HG02870 (cell line): ENCODE measurements around the gene MAPK8.
"Not testable (repeated sequence)": the region's sequence is repeated elsewhere in the genome, so short reads cannot be mapped to it uniquely, and the experiment has no call there.

Experiments
- ATAC-seq: cut with Tn5 transposase; IDR thresholded peaks from one replicate; pipeline ENCODE4 v1.9.1; 2021; ENCODE audit warnings: mild to moderate bottlenecking, moderate library complexity; ENCODE audit not compliant: unreplicated experiment

Gene MAPK8

DNA sequence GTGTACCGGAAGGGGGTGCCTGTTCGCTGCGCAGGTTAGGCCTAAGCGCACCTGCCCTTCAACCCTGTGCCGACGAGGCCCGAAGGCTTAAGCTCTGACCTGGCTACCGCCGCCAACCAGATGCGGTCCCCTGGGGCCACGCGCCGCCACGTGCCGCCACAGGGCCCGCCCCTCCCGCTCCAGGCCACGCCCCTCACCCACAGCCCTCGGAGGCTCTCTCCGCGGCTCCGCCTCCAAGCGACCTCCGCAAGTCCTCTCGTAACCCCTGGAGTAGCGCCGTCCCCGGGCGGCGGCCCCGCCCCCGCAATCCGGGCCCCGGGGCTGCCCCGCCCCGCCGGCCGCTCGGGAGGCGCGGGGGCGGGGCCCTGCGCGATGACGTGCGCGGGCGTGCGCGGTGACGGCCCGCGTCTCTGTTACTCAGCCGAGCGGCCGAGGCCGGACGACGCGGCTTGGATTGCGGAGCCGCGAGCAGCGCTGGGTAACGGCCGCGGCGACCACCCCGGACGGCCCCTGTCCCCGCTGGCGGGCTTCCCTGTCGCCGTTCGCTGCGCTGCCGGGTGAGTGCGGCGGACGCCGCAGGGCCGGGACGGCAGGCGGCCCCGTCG is at the start of gene MAPK8:
Gene MAPK8, plus strand, starts transcription at position 413 of the 605 bp plus-strand sequence. CDS start 94,984 bp downstream, outside the sequence.
- peak; percentile 75 for ATAC-seq

- no peak for ATAC-seq
Observed at GRCh38 chr10:48257407-48257961, 49.0 kb upstream of the MAPK8 start.

GRCh38 chr10:48258105-48258504 is 48.4 kb upstream of the MAPK8 start:
- ATAC-seq: no peak

- peak; percentile 70 for ATAC-seq
Observed at GRCh38 chr10:48266528-48266927, 39.9 kb upstream of the MAPK8 start.

DNA sequence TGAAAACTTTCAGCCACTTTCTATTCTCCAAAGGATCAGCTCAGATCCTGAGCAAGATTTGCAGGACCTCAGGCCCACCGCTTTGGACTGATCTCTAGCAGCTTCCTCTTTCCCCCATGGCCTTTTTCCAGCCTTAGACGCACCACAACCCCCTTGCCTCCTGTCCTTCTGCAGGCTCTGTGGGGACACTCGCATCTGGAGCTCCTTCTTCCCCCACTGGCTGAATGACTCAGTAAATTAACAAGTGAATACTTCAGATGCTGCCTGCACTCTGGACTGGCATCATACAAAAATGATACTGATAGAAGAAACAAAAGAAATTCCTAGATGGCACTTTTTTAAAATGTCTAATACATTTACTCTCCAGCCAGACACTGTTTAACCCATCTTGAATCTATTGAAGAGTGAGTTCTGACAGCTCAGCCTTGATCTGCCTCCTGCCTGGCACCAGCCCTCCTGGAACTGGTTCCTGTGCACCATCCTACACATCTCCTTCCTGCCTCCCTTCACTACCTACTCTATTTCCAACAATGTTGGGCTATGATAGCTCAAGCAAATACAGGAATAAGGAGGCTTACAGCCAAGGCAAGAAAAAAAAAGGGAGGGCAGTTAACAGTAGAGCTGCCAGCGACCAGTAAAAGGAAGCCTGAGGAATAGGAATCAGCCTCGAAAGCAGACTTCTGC is 35.3 kb upstream of the MAPK8 start:
- no peak for ATAC-seq

DNA sequence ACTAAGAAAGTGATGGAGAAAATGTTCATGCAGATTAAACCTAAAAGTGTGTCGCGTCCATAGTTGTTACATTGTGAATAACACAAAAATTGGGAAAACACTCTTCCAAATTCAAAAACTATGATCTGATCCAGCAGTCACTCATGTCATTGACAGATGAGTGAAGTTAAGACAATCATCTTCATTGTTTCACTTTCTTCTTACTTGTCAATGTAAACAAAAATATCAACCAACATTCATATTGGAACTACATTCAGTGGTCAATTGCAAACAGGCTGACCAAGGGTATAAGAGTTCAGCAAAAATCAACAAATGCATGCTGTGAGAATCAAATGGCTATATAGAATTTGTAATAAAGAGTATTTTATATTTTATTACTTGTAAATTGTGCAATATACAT is 33.8 kb upstream of the MAPK8 start:
- no peak for ATAC-seq

DNA sequence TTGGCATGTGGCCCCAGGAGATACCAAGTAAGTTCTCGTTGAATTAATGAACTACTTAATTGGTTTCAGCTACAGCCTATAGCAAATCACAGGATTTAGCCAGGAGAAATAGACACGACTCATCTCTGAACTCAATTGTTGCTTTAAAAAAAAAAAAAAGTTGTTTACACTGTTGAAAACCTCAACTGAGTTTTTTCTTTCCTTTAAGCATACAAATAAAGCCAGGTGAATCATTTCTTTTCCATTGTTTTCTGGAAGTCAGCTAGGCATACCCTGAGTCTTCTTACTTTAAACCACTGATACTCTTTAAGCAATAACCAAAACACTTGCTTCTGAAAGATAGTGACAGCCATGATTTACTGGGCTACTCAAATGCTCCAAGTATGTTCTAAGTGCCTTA is 32.7 kb upstream of the MAPK8 start:
- no peak for ATAC-seq

DNA sequence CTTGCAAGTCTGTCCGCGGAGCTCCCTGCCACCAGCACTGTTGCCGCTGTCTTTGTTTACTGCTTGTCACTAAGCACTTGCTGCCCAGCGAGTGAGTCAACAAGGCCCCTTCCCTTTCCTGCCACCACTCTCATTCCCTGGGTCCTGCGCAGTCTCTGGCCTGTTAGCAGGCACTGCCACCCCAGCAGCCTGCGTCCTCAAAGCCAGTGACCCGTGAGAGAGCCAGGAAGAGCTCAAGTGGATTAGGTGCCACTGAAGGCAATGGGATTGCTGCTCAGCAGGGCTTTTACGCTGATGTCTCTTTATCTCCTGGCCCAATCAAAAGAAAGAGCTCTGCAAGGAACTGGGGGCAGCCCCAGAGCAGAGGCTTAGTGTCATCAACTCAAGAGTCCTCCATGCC is 31.8 kb upstream of the MAPK8 start, which contains the start of gene FRMPD2:
Gene FRMPD2, minus strand, starts transcription at position 61 of the 400 bp plus-strand sequence. CDS start 129 bp downstream, outside the sequence.
- no peak for ATAC-seq

- no peak for ATAC-seq
Observed at GRCh38 chr10:48277093-48277492, 29.4 kb upstream of the MAPK8 start.

DNA sequence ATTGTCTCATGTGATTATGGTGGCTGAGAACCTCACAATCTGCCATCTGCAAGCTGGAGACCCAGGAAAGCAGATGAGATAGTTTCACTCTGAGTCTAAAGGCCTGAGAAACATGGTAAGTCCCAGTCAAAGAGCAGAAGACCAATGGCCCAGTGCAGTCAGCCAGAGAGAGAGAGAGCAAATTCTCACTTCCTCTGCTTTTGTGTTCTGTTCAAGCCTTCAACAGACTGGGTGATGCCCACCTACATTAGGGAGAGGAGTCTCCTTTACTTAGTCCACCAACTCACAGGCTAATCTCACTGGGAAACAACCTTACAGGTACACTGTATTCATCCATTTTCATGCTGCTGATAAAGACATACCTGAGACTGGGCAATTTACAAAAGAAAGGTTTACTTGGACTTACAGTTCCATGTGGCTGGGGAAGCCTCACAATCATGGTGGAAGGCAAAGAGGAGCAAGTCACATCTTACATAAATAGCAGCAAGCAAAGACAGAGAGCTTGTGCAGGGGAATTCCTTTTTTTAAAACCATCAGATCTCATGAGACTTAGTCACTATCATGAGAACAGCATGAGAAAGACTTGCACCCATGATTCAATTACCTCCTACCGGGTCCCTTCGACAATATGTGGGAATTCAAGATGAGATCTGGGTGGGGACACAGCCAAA is 27.3 kb upstream of the MAPK8 start:
- ATAC-seq: peak; percentile 82

GRCh38 chr10:48281697-48282096 is 24.8 kb upstream of the MAPK8 start:
- ATAC-seq: not testable (repeated sequence)

DNA sequence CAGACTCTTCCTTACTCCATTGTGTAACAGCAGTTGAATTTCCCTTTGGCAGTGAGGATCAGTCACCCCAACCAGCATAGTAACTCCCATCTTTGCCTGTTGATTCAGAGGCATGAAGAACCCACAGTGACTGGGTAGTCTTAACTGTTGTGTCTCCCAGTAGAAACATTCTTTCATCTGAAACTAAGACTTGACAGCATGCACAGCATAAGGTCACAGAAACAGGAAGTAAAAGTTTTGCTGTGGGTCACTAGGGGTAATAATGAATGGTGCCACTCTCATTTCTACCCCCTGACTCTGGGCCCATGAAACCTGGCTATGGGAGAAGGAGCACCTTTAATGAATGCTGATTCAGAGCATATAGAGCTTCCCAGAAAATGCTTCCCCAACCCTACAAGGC is 23.6 kb upstream of the MAPK8 start:
- ATAC-seq: peak; percentile 72

DNA sequence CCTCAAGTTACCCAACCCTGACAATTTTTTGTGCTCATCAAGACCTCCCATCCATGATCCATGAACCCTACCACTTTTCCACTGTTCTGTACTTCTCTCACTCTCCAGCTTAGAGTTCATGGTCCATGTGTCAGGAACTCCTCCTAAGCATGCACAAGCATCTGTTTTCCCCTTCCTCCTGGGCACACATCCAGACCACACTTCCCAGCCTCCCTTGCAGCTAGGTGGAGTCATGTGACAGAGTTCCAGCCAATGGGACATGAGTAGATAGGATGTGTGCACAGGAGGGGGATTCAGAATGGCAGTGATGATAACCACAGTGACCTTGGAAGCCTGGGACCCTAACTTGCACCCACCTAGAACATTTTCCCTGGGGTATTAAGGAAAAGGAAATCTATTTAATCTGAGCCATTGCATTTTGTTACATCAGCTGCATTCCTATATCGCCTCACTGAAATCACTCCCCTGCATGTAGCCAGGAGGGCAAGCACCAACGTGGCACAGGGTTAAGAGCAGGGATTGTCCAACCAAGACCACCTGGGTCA is 22.4 kb upstream of the MAPK8 start:
- ATAC-seq: no peak

DNA sequence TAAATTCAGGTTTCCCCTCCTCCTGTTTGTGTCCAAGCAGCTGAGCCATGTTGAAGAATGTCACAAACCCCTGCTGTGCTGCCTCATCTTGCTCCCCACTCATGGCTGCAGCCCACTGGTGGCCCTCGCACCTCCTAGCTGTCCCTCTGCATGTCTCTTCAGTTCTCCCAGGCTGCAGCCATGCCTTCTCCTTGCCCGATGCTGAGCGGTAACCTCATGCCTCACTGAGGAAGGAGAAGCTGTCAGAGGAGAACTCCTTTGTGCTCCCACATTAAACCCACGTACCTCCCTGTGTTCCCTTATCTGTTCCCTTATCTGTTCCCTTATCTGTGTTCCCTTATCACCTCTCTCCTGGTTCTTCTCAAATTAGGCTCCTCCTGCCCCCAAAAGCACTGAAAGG is 21.7 kb upstream of the MAPK8 start:
- no peak for ATAC-seq

GRCh38 chr10:48285710-48286109 is 20.8 kb upstream of the MAPK8 start:
- no peak for ATAC-seq

- ATAC-seq: no peak
Observed at GRCh38 chr10:48286356-48286755, 20.1 kb upstream of the MAPK8 start.

- peak; percentile 43 for ATAC-seq
Observed at GRCh38 chr10:48287417-48288391, 18.8 kb upstream of the MAPK8 start.

- no peak for ATAC-seq
Observed at GRCh38 chr10:48288661-48289060, 17.8 kb upstream of the MAPK8 start.

DNA sequence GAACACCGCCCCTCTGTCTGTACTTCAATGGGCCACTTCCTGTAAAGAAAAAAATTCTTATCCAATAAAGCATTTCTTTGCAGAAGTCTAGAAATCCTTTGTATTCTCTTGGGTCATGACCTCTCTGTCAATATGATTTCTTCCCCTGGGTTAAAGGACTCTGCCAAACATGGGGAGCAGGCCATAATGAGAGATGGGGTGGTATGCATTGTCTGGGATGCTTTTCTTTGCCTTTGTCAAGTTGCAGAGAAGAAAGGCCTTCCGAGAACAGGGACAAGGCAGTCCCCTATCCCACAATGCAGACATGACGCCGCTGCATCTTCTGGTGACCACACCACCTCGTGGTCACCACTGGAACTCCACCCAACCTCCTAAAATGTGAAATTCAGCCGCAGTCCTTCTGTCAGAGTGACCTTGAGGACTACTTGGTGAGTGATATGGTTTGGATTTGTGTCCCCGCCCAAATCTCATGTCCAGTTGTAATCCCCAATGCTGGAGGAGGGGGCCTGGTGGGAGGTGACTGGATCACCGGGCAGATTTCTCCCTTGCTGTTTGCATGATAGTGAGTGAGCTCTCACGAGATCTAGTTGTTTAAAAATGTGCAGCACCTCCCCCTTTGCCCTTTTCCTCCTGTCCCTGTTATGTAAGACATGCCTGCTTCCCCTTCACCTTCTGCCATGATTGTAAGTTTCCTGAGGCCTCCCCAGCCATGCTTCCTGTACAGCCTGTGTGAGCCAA is 16.8 kb upstream of the MAPK8 start:
- ATAC-seq: peak; percentile 49

GRCh38 chr10:48290286-48290685 is 16.2 kb upstream of the MAPK8 start:
- no peak for ATAC-seq
